Esophagus muscularis mucosa (tissue), 4 donors: Measurements from ENCODE around the gene GARIN5B. TPM values are rescaled to one million over a fixed set of nuclear protein-coding genes. Genes with fewer than 3 reads are reported as not detected.

Experiments used
- DNase-seq: peaks from one replicate; pipeline ENCODE4 v3.0.0-alpha.2; 2017; ENCODE audit errors: extremely low spot score
- H3K27ac ChIP-seq, 4 donors: fragments of 200-600 bp; sonication (generic); replicated peaks in 1 of 4; 1 replicate in 3 of 4; 2 replicates in 1 of 4; pipeline ENCODE4 v1.5.1; 2016 to 2019; ENCODE audit warnings: mild to moderate bottlenecking in 1 of 4
- H3K27me3 ChIP-seq, 4 donors: fragments of 200-600 bp; sonication (generic); one replicate each; pipeline versions ENCODE4 v1.5.1 to v1.6.0; 2016 to 2019
- H3K36me3 ChIP-seq, 4 donors: fragments of 200-600 bp; sonication (generic); one replicate each; pipeline ENCODE4 v1.5.1; 2016 to 2019
- H3K4me1 ChIP-seq, 4 donors: fragments of 200-600 bp; sonication (generic); one replicate each; pipeline ENCODE4 v1.5.1; 2016 to 2019
- H3K4me3 ChIP-seq, 4 donors: fragments of 200-600 bp; sonication (generic); 1 replicate in 2 of 4; 2 replicates in 2 of 4; pipeline ENCODE4 v1.5.1; 2016 to 2019; ENCODE audit warnings: mild to moderate bottlenecking in 4 of 4, moderate library complexity in 1 of 4
- H3K9me3 ChIP-seq, 4 donors: fragments of 200-600 bp; sonication (generic); 1 replicate in 3 of 4; 2 replicates in 1 of 4; pipeline ENCODE4 v1.5.1; 2016 to 2019
- CTCF ChIP-seq, 3 experiments: fragments of 200-600 bp in 2 of 3; fragments of 450-650 bp in 1 of 3; sonication (generic) in 2 of 3; IDR thresholded peaks; one replicate each; pipeline ENCODE4 v1.5.1; 2017 to 2019; ENCODE audit warnings: antibody characterized with exemption in 3 of 3, mild to moderate bottlenecking in 2 of 3, moderate library complexity in 1 of 3
- EP300 ChIP-seq: sonication (generic); formaldehyde crosslinking; IDR thresholded peaks from one replicate; pipeline ENCODE4 v1.6.1; 2017; ENCODE audit warnings: antibody characterized with exemption
- POLR2A ChIP-seq: fragments of 450-650 bp; IDR thresholded peaks from one replicate; pipeline ENCODE4 v1.6.1; 2017; ENCODE audit warnings: antibody characterized with exemption, moderate library complexity, mild to moderate bottlenecking, low read depth
- POLR2AphosphoS5 ChIP-seq, 2 donors: sonication (generic); formaldehyde crosslinking; IDR thresholded peaks; one replicate each; pipeline ENCODE4 v1.6.1; 2017; ENCODE audit warnings: antibody characterized with exemption in 2 of 2
- WGBS: methylation state at CpG from one replicate; pipeline ENCODE4 v1.1.5; 2018; 5-methylcytosine and 5-hydroxymethylcytosine counted together
- intact Hi-C: fragments of 100-400 bp; cut with DNase I; formaldehyde crosslinking; loops from one replicate; pipeline ENCODE4 v1.15.1; 2023
- total RNA-seq, 4 donors: library from RNA; depleted of rRNA; stranded (reverse); fragments of >200 nt; gene quantifications; one replicate each; pipeline versions ENCODE4 v1.1.0 to v1.2.1, GENCODE V29; 2016

GARIN5B gene
- total RNA-seq, 4 donors from 2014 or later = not detected

- intact Hi-C loops = no loop called here
- H3K9me3 ChIP-seq = no peaks in the 10 kb centered on the region
- DNase-seq = no peak
- H3K4me3 ChIP-seq = no peak overlapping the region
- peaks cover 32 to 58% (median 50%) of the 10 kb centered on the region in 4 donors for H3K4me1 ChIP-seq
- 94% methylated on average over 3 of the region's 12 CpGs for WGBS
- H3K27ac ChIP-seq = no peak overlapping the region
- H3K27me3 ChIP-seq = no peaks in the 10 kb centered on the region
- TF ChIP-seq POLR2A = no peak
- H3K36me3 ChIP-seq = peaks cover 8 to 61% (median 49%) of the 10 kb centered on the region in 4 donors
Observed at GRCh38 chr19:55391191-55391670, 28.2 kb upstream of the GARIN5B start.

- WGBS = 80% methylated on average over 7 of the region's 7 CpGs
- TF ChIP-seq EP300 (no peak), POLR2AphosphoS5 (IDR thresholded peaks at IDR 0.05) (no peak), POLR2A (no peak), CTCF (IDR thresholded peaks at IDR 0.05) (no peak)
- Histone ChIP-seq H3K27me3 (no peaks in the 10 kb centered on the region), H3K4me1 (peaks cover 32 to 60% (median 50%) of the 10 kb centered on the region in 4 donors), H3K36me3 (peaks cover 8 to 61% (median 49%) of the 10 kb centered on the region in 4 donors), H3K9me3 (no peaks in the 10 kb centered on the region), H3K27ac (peak overlapping the region in 1 of 4 donors; percentile 24), H3K4me3 (no peak overlapping the region)
- no peak for DNase-seq
- intact Hi-C loops = no loop called here
Observed at GRCh38 chr19:55390461-55390880, 27.4 kb upstream of the GARIN5B start.

GRCh38 chr19:55389386-55390317, 26.6 kb upstream of the GARIN5B start:
- no peaks in the 10 kb centered on the region for H3K9me3 ChIP-seq
- 79% methylated on average over 12 of the region's 21 CpGs for WGBS
- H3K27ac ChIP-seq = no peak overlapping the region
- intact Hi-C loops = no loop called here
- H3K4me3 ChIP-seq = no peak overlapping the region
- H3K27me3 ChIP-seq = no peaks in the 10 kb centered on the region
- no peak for DNase-seq
- TF ChIP-seq CTCF (IDR thresholded peaks at IDR 0.05) (no peak), EP300 (no peak), POLR2AphosphoS5 (IDR thresholded peaks at IDR 0.05) (no peak), POLR2A (no peak)
- peaks cover 37 to 66% (median 56%) of the 10 kb centered on the region in 4 donors for H3K4me1 ChIP-seq
- H3K36me3 ChIP-seq = peaks cover 8 to 61% (median 49%) of the 10 kb centered on the region in 4 donors

- H3K4me3 ChIP-seq = peak overlapping the region; percentile 71 to 87 (median 77)
- WGBS = 72% methylated on average over 10 of the region's 24 CpGs
Observed at GRCh38 chr19:55387736-55388497, 24.9 kb upstream of the GARIN5B start.

More at GRCh38 chr19:55387736-55388497, 24.9 kb upstream of the GARIN5B start:
- TF ChIP-seq POLR2A (no peak), EP300 (no peak), CTCF (IDR thresholded peaks at IDR 0.05) (no peak), POLR2AphosphoS5 (IDR thresholded peaks at IDR 0.05) (no peak)
- Histone ChIP-seq H3K36me3 (peaks cover 8 to 61% (median 48%) of the 10 kb centered on the region in 4 donors), H3K27me3 (no peaks in the 10 kb centered on the region), H3K9me3 (no peaks in the 10 kb centered on the region), H3K4me1 (peaks cover 47 to 79% (median 68%) of the 10 kb centered on the region in 4 donors), H3K27ac (peak overlapping the region in 1 of 4 donors; percentile 88)
- DNase-seq = no peak
- intact Hi-C loops = no loop called here
